Left ventricle myocardium inferior (tissue), 1 donor: ENCODE data around the gene PDK3. TPM values are rescaled to one million over a fixed set of nuclear protein-coding genes. Genes with fewer than 3 reads are reported as not detected.

ENCODE experiments used
- DNase-seq: peaks from one replicate; pipeline ENCODE4 v3.0.0-alpha.2; 2020
- H3K27ac ChIP-seq: fragments of 200-600 bp; replicated peaks from 2 replicates; pipeline ENCODE4 v1.8.0; 2021
- H3K27me3 ChIP-seq: fragments of 200-600 bp; 2 replicates; pipeline ENCODE4 v1.8.0; 2021; ENCODE audit warnings: low read depth
- H3K36me3 ChIP-seq: fragments of 200-600 bp; 2 replicates; pipeline ENCODE4 v1.8.0; 2021
- H3K4me1 ChIP-seq: fragments of 200-600 bp; 2 replicates; pipeline ENCODE4 v1.8.0; 2021
- H3K4me3 ChIP-seq: fragments of 200-600 bp; 2 replicates; pipeline ENCODE4 v1.8.0; 2021; ENCODE audit warnings: mild to moderate bottlenecking, moderate library complexity
- H3K9me3 ChIP-seq: fragments of 200-600 bp; replicated peaks from 2 replicates; pipeline ENCODE4 v1.8.0; 2021
- intact Hi-C: fragments of 100-400 bp; cut with micrococcal nuclease; formaldehyde crosslinking; loops from one replicate; pipeline ENCODE4 v1.11.0; 2022
- total RNA-seq: library from RNA; stranded (reverse); fragmentation: NEBNext Ultra II Directional; extraction: Animal tissue kit (Norgen Biotek cat#: 25700); gene quantifications from one replicate; pipeline ENCODE4 v1.2.1, GENCODE V29; 2021
- TF ChIP-seq, protein P1 (sequence below): fragments of 200-600 bp; IDR thresholded peaks from 2 replicates; pipeline ENCODE4 v1.8.0; 2021; ENCODE audit warnings: antibody characterized with exemption, mild to moderate bottlenecking, borderline replicate concordance
- donor health status: DM: no; HTN: yes; CAD: no; lungs with severe emphysema.

PDK3 gene
- total RNA-seq, 1 donor from 2014 or later: 10.7 TPM

DNA sequence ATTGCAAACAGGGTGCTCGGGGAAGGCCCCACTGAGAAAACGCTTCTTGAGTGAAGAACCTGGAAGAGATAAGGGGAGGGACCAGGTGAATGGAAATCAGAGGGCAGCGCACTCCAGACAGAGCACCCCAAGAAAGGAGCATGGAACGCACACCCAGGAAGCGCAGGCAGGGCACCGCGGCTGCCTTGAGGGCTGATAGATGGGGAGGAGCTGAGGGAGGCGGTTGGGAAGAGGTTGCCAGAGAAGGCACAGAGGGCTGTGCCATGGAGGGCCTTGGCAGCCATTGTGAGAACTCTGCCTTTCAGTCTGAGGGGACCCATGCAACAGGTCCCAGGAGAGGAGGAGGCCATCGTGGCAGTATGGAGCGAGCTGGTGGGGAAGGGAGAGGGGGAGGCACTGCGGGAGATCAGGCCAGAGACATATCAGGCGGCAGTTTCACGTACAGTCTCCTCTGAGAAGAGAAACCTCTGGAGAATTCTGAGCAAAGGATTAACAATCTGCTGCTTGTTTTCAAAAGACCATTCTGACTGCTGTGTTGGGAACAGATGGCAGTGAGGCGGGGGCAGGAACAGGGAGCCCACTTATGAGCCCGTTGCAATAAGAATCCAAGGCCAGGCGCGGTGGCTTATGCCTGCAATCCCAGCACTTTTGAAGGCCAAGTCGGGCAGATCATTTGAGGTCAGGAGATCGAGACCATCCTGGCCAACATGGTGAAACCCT is 98.4 kb downstream of the PDK3 start:
- Histone ChIP-seq H3K9me3 (no peaks in the 10 kb centered on the region), H3K4me3 (no peak overlapping the region), H3K4me1 (no peaks in the 10 kb centered on the region), H3K27ac (no peak overlapping the region), H3K36me3 (no peaks in the 10 kb centered on the region), H3K27me3 (no peaks in the 10 kb centered on the region)
- DNase-seq: no peak
- intact Hi-C loops: no loop called here
- TF ChIP-seq, protein P1, sequence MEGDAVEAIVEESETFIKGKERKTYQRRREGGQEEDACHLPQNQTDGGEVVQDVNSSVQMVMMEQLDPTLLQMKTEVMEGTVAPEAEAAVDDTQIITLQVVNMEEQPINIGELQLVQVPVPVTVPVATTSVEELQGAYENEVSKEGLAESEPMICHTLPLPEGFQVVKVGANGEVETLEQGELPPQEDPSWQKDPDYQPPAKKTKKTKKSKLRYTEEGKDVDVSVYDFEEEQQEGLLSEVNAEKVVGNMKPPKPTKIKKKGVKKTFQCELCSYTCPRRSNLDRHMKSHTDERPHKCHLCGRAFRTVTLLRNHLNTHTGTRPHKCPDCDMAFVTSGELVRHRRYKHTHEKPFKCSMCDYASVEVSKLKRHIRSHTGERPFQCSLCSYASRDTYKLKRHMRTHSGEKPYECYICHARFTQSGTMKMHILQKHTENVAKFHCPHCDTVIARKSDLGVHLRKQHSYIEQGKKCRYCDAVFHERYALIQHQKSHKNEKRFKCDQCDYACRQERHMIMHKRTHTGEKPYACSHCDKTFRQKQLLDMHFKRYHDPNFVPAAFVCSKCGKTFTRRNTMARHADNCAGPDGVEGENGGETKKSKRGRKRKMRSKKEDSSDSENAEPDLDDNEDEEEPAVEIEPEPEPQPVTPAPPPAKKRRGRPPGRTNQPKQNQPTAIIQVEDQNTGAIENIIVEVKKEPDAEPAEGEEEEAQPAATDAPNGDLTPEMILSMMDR: no peak

DNA sequence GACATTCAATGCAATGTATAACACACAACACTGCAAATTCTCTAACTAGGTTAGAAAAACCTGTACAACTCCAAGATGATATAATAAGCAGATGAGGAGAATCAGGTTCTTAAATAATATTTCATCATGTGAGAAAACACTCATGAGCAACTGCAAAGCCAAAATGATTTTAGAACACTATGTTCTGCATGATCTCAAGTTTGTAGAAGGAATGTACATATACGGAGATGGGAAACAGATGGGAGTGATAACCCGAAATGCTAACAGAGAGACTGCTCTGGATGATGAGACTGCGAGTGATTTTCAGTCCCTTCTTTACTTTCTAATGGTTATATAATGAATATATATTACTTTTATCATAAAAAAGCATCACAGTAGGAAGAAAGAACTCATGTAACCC is 101.2 kb downstream of the PDK3 start:
- DNase-seq: no peak
- Histone ChIP-seq H3K36me3 (no peaks in the 10 kb centered on the region), H3K4me3 (no peak overlapping the region), H3K4me1 (no peaks in the 10 kb centered on the region), H3K27ac (no peak overlapping the region), H3K27me3 (no peaks in the 10 kb centered on the region), H3K9me3 (no peaks in the 10 kb centered on the region)
- intact Hi-C loops: no loop called here
- TF ChIP-seq, protein P1: no peak

DNA sequence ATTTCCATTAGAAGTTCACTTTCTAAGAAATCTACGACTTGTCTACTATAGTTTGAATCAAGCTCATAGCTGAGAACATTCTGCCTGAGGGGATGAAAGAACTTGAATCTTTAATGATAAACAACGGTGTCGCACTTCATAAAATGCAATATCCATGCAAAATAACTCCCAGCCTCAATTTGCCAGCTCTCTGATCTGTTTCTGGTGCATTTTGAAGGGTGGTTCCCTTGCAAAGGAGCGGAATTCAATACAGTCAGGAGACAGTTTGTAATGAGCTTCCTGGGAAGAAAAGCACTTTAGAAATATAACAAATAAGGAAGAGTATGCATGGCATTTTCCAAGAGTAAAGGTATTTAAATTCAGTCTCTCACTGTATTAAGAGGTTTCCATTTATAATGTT is 102.1 kb downstream of the PDK3 start:
- Histone ChIP-seq H3K36me3 (no peaks in the 10 kb centered on the region), H3K9me3 (no peaks in the 10 kb centered on the region), H3K4me3 (no peak overlapping the region), H3K4me1 (no peaks in the 10 kb centered on the region), H3K27ac (no peak overlapping the region), H3K27me3 (no peaks in the 10 kb centered on the region)
- intact Hi-C loops: no loop called here
- DNase-seq: no peak
- TF ChIP-seq, protein P1: no peak

DNA sequence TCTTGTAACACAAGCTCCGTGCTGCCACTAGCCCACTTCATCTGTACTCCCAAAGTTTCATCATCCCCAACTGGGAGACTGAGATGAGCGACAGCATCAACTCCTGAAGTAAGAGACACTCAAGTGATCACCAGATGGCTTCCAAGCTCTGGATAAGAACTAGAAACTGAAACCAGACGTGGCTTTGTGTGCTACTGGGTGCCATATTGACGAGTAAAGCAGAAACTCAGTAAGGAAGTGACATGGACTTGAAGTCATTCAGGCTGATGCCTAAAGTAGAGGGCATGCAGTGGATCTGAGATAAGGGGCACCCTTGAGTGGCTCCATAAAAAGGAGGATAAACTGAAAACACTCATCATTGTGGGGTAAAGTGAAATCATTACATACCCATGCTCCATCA is 109.7 kb downstream of the PDK3 start:
- Histone ChIP-seq H3K4me3 (no peak overlapping the region), H3K27me3 (no peaks in the 10 kb centered on the region), H3K36me3 (no peaks in the 10 kb centered on the region), H3K27ac (no peak overlapping the region), H3K9me3 (no peaks in the 10 kb centered on the region), H3K4me1 (no peaks in the 10 kb centered on the region)
- no peak for DNase-seq
- TF ChIP-seq, protein P1: no peak
- intact Hi-C loops: no loop called here

DNA sequence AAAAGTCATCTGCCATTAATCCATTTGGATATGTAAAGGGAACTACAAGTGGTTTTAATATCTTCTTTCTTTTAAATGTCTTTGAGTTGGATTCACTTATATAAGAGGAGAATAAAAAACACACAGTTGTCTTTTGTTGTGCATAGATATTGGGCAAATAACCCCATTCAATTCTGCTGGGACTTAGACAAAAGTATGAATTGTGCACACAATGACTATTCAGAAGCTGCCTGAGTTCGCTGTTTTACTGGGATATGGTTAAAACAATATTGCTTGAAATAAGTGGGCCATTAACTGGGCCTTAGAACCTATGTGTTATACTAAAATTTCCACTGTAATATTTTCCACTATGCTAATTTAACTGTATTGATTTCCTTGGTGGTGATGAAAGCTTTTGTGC is 110.4 kb downstream of the PDK3 start:
- H3K4me3 ChIP-seq: no peak overlapping the region
- H3K4me1 ChIP-seq: no peaks in the 10 kb centered on the region
- H3K36me3 ChIP-seq: no peaks in the 10 kb centered on the region
- intact Hi-C loops: no loop called here
- no peak overlapping the region for H3K27ac ChIP-seq
- H3K27me3 ChIP-seq: no peaks in the 10 kb centered on the region
- no peaks in the 10 kb centered on the region for H3K9me3 ChIP-seq
- TF ChIP-seq, protein P1: no peak
- no peak for DNase-seq
